HepG2 (cell line): Measurements from ENCODE around the gene NHSL1. TPM values are rescaled to one million over a fixed set of nuclear protein-coding genes. Genes with fewer than 3 reads are reported as not detected.
A peak's percentile ranks its signal among the peaks of the same experiment; 100 is the strongest.

Experiments used
- BRF2 ChIP-seq: sonication (generic); formaldehyde crosslinking; IDR thresholded peaks from 2 replicates; pipeline ENCODE4 v1.8.1; 2022; ENCODE audit warnings: mild to moderate bottlenecking, missing genetic modification reagents
- CEBPZ ChIP-seq: IDR thresholded peaks from 2 replicates; pipeline ENCODE4 v1.6.1; 2012; ENCODE audit warnings: low read length, improper control_type of control experiment
- CHCHD3 ChIP-seq: sonication (generic); formaldehyde crosslinking; IDR thresholded peaks from 2 replicates; pipeline ENCODE4 v1.8.0; 2022; ENCODE audit warnings: mild to moderate bottlenecking, missing genetic modification reagents, moderate library complexity
- HMGXB4 ChIP-seq, 2 experiments: sonication (generic) in 1 of 2; formaldehyde crosslinking in 1 of 2; IDR thresholded peaks; 2 replicates each; pipeline versions ENCODE4 v1.4.0 to v1.6.1; 2018 to 2020; ENCODE audit warnings: missing genetic modification reagents in 2 of 2, borderline replicate concordance in 1 of 2, low read depth in 1 of 2, mild to moderate bottlenecking in 1 of 2, missing biosample characterization in 1 of 2
- NR3C1 ChIP-seq: sonication (generic); formaldehyde crosslinking; IDR thresholded peaks from 2 replicates; pipeline ENCODE4 v1.4.0; 2020; ENCODE audit warnings: missing genetic modification reagents
- NRL ChIP-seq: sonication (generic); formaldehyde crosslinking; IDR thresholded peaks from 2 replicates; pipeline ENCODE4 v1.5.0; 2020; ENCODE audit warnings: missing genetic modification reagents, mild to moderate bottlenecking, moderate library complexity, borderline replicate concordance
- RXRA ChIP-seq: sonication (generic); formaldehyde crosslinking; IDR thresholded peaks from 2 replicates; pipeline ENCODE4 v1.5.1; 2020; ENCODE audit warnings: missing genetic modification reagents
- SALL2 ChIP-seq: sonication (generic); formaldehyde crosslinking; IDR thresholded peaks from 2 replicates; pipeline ENCODE4 v1.8.1; 2023; ENCODE audit warnings: mild to moderate bottlenecking, missing genetic modification reagents, inconsistent platforms
- TERF1 ChIP-seq: sonication (generic); formaldehyde crosslinking; IDR thresholded peaks from 2 replicates; pipeline ENCODE4 v1.8.0; 2022; ENCODE audit warnings: mild to moderate bottlenecking, missing genetic modification reagents, moderate library complexity
- UBTF ChIP-seq: sonication (generic); formaldehyde crosslinking; IDR thresholded peaks from 2 replicates; pipeline ENCODE4 v1.4.0; 2020; ENCODE audit warnings: mild to moderate bottlenecking, missing genetic modification reagents
- ZHX1 ChIP-seq: sonication (generic); formaldehyde crosslinking; IDR thresholded peaks from 2 replicates; pipeline ENCODE4 v1.8.1; 2022; ENCODE audit warnings: low read depth, mild to moderate bottlenecking, missing genetic modification reagents
- ZNF207 ChIP-seq: fragments of 450-650 bp; IDR thresholded peaks from 2 replicates; pipeline ENCODE4 v1.6.1; 2016; ENCODE audit warnings: antibody characterized with exemption, borderline replicate concordance
- ZNF354B ChIP-seq: sonication (generic); formaldehyde crosslinking; IDR thresholded peaks from 2 replicates; pipeline ENCODE4 v1.8.0; 2022; ENCODE audit warnings: mild to moderate bottlenecking, missing genetic modification reagents
- ZNF558 ChIP-seq: sonication (generic); formaldehyde crosslinking; IDR thresholded peaks from 2 replicates; pipeline ENCODE4 v1.9.0; 2022; ENCODE audit warnings: mild to moderate bottlenecking, missing genetic modification reagents, borderline replicate concordance
- polyA plus RNA-seq, 8 experiments: library from polyadenylated mRNA; depleted of rRNA in 3 of 8; stranded (reverse) in 7 of 8; unstranded in 1 of 8; fragments of >200 nt; fragmentation: Illumina TruSeq in 4 of 8; extraction: Trizol in 4 of 8; gene quantifications; 2 replicates each; pipeline versions ENCODE4 v1.2.1 to v1.2.3, GENCODE V29; 2011 to 2016; ENCODE audit warnings: low read depth in 4 of 8, missing spikeins in 1 of 8, mixed read lengths in 1 of 8; ENCODE audit not compliant: insufficient read depth in 1 of 8
- total RNA-seq, 5 experiments: library from RNA; depleted of rRNA; stranded (reverse); fragments of >200 nt; fragmentation: Illumina TruSeq; extraction: Trizol; gene quantifications; 2 replicates each; pipeline ENCODE4 v1.2.3, GENCODE V29; 2016; ENCODE audit warnings: low read depth in 1 of 5

Gene NHSL1
- total and polyA plus RNA-seq, 2 of the 13 experiments (the other 11 are each of a cell fraction or from before 2014, with no cell fraction given) = 24.9 to 53.6 TPM

GRCh38 chr6:138503881-138504680, 4.8 kb upstream of the NHSL1 start (continued):
- no peak for TF ChIP-seq NRL (CRISPR knock-in tag)
- TF ChIP-seq HMGXB4 (CRISPR knock-in tag; IDR thresholded peaks at IDR 0.05; ENCODE audit: borderline replicate concordance in 1 of 2, low read depth in 1 of 2) = peak; percentile 19 to 28; a peak in 1 of 4 replicates
- no peak for TF ChIP-seq ZHX1 (CRISPR knock-in tag)
- no peak for TF ChIP-seq ZNF207
- peak; percentile 14; the same call in 1 of the 2 replicates for TF ChIP-seq RXRA (CRISPR knock-in tag)
- no peak for TF ChIP-seq NR3C1 (CRISPR knock-in tag)
- TF ChIP-seq SALL2 (CRISPR knock-in tag) = 0 out of 2 replicates have a peak, but pooled peaks have one; percentile 70
- TF ChIP-seq BRF2 (CRISPR knock-in tag) = peak; percentile 59; the same call in 1 of the 2 replicates
- TF ChIP-seq CHCHD3 (CRISPR knock-in tag) = no peak
- no peak for TF ChIP-seq ZNF354B
- TF ChIP-seq TERF1 = no peak
- no peak for TF ChIP-seq CEBPZ
- TF ChIP-seq UBTF (CRISPR knock-in tag) = peak; percentile 49; the same call in 1 of the 2 replicates
- TF ChIP-seq ZNF558 (CRISPR knock-in tag) = no peak; the same call in 1 of the 2 replicates
